DND-41 (cell line): ENCODE measurements around the gene SLC16A6.

Experiments used
- ATAC-seq: fragments of 200-7000 bp; cut with Tn5 transposase; 3 replicates; pipeline ENCODE4 v1.9.1; 2021; ENCODE audit warnings: low read depth; ENCODE audit not compliant: insufficient read depth
- DNase-seq: peaks from one replicate; pipeline ENCODE4 v3.0.0-alpha.2; 2020
- H2AFZ ChIP-seq: 2 replicates; pipeline ENCODE4 v1.6.0; 2012; ENCODE audit warnings: low read depth, low read length
- H3K27ac ChIP-seq: 2 replicates; pipeline ENCODE4 v1.5.1; 2012; ENCODE audit warnings: low read length, inconsistent platforms
- H3K27me3 ChIP-seq: fragments of 200-600 bp; sonication (generic); 2 replicates; pipeline ENCODE4 v1.6.0; 2012; ENCODE audit warnings: low read length, mild to moderate bottlenecking, inconsistent platforms; ENCODE audit not compliant: insufficient read depth, poor library complexity
- H3K36me3 ChIP-seq: 2 replicates; pipeline ENCODE4 v1.5.1; 2012; ENCODE audit warnings: low read length, inconsistent platforms; ENCODE audit not compliant: insufficient read depth
- H3K4me1 ChIP-seq: 2 replicates; pipeline ENCODE4 v1.5.1; 2012; ENCODE audit warnings: mild to moderate bottlenecking, low read length; ENCODE audit not compliant: insufficient read depth
- H3K4me2 ChIP-seq: 2 replicates; pipeline ENCODE4 v1.6.0; 2012; ENCODE audit warnings: mild to moderate bottlenecking, moderate library complexity, low read length, inconsistent platforms; ENCODE audit not compliant: insufficient read depth
- H3K4me3 ChIP-seq, 2 experiments: fragments of 200-600 bp in 1 of 2; shearing (Covaris generic) in 1 of 2; 2 replicates each; pipeline ENCODE4 v1.5.1; 2012 to 2016; ENCODE audit warnings: inconsistent platforms in 2 of 2, low read length in 2 of 2, mild to moderate bottlenecking in 2 of 2, low read depth in 1 of 2, moderate library complexity in 1 of 2
- H3K79me2 ChIP-seq: 2 replicates; pipeline ENCODE4 v1.6.0; 2012; ENCODE audit warnings: low read length, inconsistent platforms; ENCODE audit not compliant: insufficient read depth
- H3K9ac ChIP-seq: 2 replicates; pipeline ENCODE4 v1.6.0; 2012; ENCODE audit warnings: low read depth, mild to moderate bottlenecking, inconsistent platforms, low read length, moderate library complexity
- H3K9me3 ChIP-seq: 2 replicates; pipeline ENCODE4 v1.5.1; 2012; ENCODE audit warnings: low read length, moderate library complexity, mild to moderate bottlenecking, inconsistent platforms; ENCODE audit not compliant: insufficient read depth, severe bottlenecking
- H4K20me1 ChIP-seq: 2 replicates; pipeline ENCODE4 v1.6.0; 2012; ENCODE audit warnings: low read length; ENCODE audit not compliant: insufficient read depth
- CTCF ChIP-seq: IDR thresholded peaks from 2 replicates; pipeline ENCODE4 v1.5.1; 2012; ENCODE audit warnings: borderline replicate concordance, low read length, moderate library complexity, mild to moderate bottlenecking; ENCODE audit not compliant: poor library complexity, severe bottlenecking; ENCODE audit errors: extremely low read depth
- EZH2 ChIP-seq: IDR thresholded peaks from 3 replicates; pipeline ENCODE4 v1.6.1; 2012; ENCODE audit warnings: borderline replicate concordance, low read depth, mild to moderate bottlenecking, moderate library complexity, low read length, inconsistent platforms; ENCODE audit not compliant: severe bottlenecking

The SLC16A6 gene

GRCh38 chr17:68325961-68326360, 35.0 kb upstream of the SLC16A6 start:
- ATAC-seq (no peak), DNase-seq (no peak)
- Histone ChIP-seq H3K79me2 (no peaks in the 10 kb centered on the region), H3K4me3 (no peak overlapping the region), H2AFZ (no peak overlapping the region), H3K4me1 (peaks cover 4% of the 10 kb centered on the region; the same call in 1 of the 2 replicates), H3K9me3 (no peaks in the 10 kb centered on the region), H4K20me1 (no peaks in the 10 kb centered on the region), H3K27ac (no peak overlapping the region), H3K9ac (no peak overlapping the region), H3K36me3 (no peaks in the 10 kb centered on the region), H3K4me2 (no peak overlapping the region), H3K27me3 (no peaks in the 10 kb centered on the region)
- no peak for TF ChIP-seq EZH2
- no peak for TF ChIP-seq CTCF

- Histone ChIP-seq H3K4me1 (peaks cover 4% of the 10 kb centered on the region; the same call in 1 of the 2 replicates), H3K9ac (no peak overlapping the region), H2AFZ (no peak overlapping the region), H3K4me3 (no peak overlapping the region), H4K20me1 (no peaks in the 10 kb centered on the region), H3K79me2 (no peaks in the 10 kb centered on the region), H3K9me3 (no peaks in the 10 kb centered on the region), H3K4me2 (no peak overlapping the region), H3K27ac (no peak overlapping the region), H3K27me3 (no peaks in the 10 kb centered on the region), H3K36me3 (no peaks in the 10 kb centered on the region)
- no peak for ATAC-seq
- DNase-seq, result no peak
- TF ChIP-seq EZH2 (no peak), CTCF (no peak)
Observed at GRCh38 chr17:68324654-68325336, 33.9 kb upstream of the SLC16A6 start.

GRCh38 chr17:68324114-68324513, 33.2 kb upstream of the SLC16A6 start:
- no peak for TF ChIP-seq EZH2
- no peak for TF ChIP-seq CTCF

More at GRCh38 chr17:68324114-68324513, 33.2 kb upstream of the SLC16A6 start:
- H4K20me1 ChIP-seq, result no peaks in the 10 kb centered on the region
- H3K4me3 ChIP-seq, result no peak overlapping the region
- ATAC-seq (no peak; the same call in 2 of the 3 replicates), DNase-seq (no peak)
- H3K36me3 ChIP-seq, result no peaks in the 10 kb centered on the region
- no peak overlapping the region for H2AFZ ChIP-seq
- no peak overlapping the region for H3K9ac ChIP-seq
- no peaks in the 10 kb centered on the region for H3K9me3 ChIP-seq
- H3K4me1 ChIP-seq, result peaks cover 4% of the 10 kb centered on the region; the same call in 1 of the 2 replicates
- no peaks in the 10 kb centered on the region for H3K27me3 ChIP-seq
- H3K79me2 ChIP-seq, result no peaks in the 10 kb centered on the region
- no peak overlapping the region for H3K4me2 ChIP-seq
- no peak overlapping the region for H3K27ac ChIP-seq
